ENCODE measurements around the gene SHD. TPM values are rescaled to one million over a fixed set of nuclear protein-coding genes. Genes with fewer than 3 reads are reported as not detected.

Gene SHD
- total RNA-seq, 2 experiments from 2014 or later: not detected

GRCh38 chr19:4260613-4261191, 18.4 kb upstream of the SHD start:
- H3K27ac ChIP-seq (ENCODE audit: low read depth, low read length, poor library complexity, severe bottlenecking): no peak overlapping the region
- H3K4me2 ChIP-seq (ENCODE audit: low read length): no peak overlapping the region
- POLR2A ChIA-PET: interaction anchor here (0.6 kb wide), 2 partner anchors 21 to 71 kb away, joined by 3 to 6 read pairs; no protein-coding TSS in a partner anchor
- no peaks in the 10 kb centered on the region for H3K79me2 ChIP-seq (ENCODE audit: insufficient read depth, low read depth, low read length)
- H3K9me2 ChIP-seq (ENCODE audit: insufficient read depth, low read length): no peaks in the 10 kb centered on the region
- 0 out of 2 replicates have a peak, but pooled peaks cover 5% of the 10 kb centered on the region for H3K9me3 ChIP-seq (ENCODE audit: low read length)
- no peaks in the 10 kb centered on the region for H4K20me1 ChIP-seq (ENCODE audit: insufficient read depth, low read length)
- DNase-seq (ENCODE audit: low spot score): no peak
- TF ChIP-seq EZH2phosphoT487 (IDR thresholded peaks at IDR 0.05; ENCODE audit: borderline replicate concordance, low read depth, low read length): no peak
- TF ChIP-seq CTCF (conservative IDR thresholded peaks at IDR 0.05; ENCODE audit: low read length): no peak
- no peak overlapping the region for H2AFZ ChIP-seq (ENCODE audit: low read length)
- H3K4me1 ChIP-seq (ENCODE audit: insufficient read depth, low read length, poor library complexity, severe bottlenecking): no peaks in the 10 kb centered on the region
- H3K4me3 ChIP-seq (ENCODE audit: low read depth, low read length, poor library complexity, severe bottlenecking): no peak overlapping the region
- H3K36me3 ChIP-seq (ENCODE audit: insufficient read depth, low read length): peaks cover 81% of the 10 kb centered on the region
- intact Hi-C loops (cut with micrococcal nuclease; ENCODE audit: unreplicated experiment): no loop called here
- BruUV-seq (replicated peaks): no TSS peak
- CTCF ChIA-PET (ENCODE audit: unreplicated experiment): no interaction called here

GRCh38 chr19:4264812-4265211, 14.3 kb upstream of the SHD start:
- H3K4me1 ChIP-seq (ENCODE audit: insufficient read depth, low read length, poor library complexity, severe bottlenecking): no peaks in the 10 kb centered on the region
- H4K20me1 ChIP-seq (ENCODE audit: insufficient read depth, low read length): no peaks in the 10 kb centered on the region
- H3K4me2 ChIP-seq (ENCODE audit: low read length): no peak overlapping the region
- TF ChIP-seq CTCF (conservative IDR thresholded peaks at IDR 0.05; ENCODE audit: low read length): no peak
- TF ChIP-seq EZH2phosphoT487 (IDR thresholded peaks at IDR 0.05; ENCODE audit: borderline replicate concordance, low read depth, low read length): no peak
- H3K4me3 ChIP-seq (ENCODE audit: low read depth, low read length, poor library complexity, severe bottlenecking): no peak overlapping the region
- intact Hi-C loops (cut with micrococcal nuclease; ENCODE audit: unreplicated experiment): no loop called here
- ChIA-PET CTCF (ENCODE audit: unreplicated experiment) (no interaction called here), POLR2A (no interaction called here)
- H3K79me2 ChIP-seq (ENCODE audit: insufficient read depth, low read depth, low read length): no peaks in the 10 kb centered on the region
- no TSS peak for BruUV-seq (replicated peaks)
- no peaks in the 10 kb centered on the region for H3K9me3 ChIP-seq (ENCODE audit: low read length)
- H3K36me3 ChIP-seq (ENCODE audit: insufficient read depth, low read length): peaks cover 78% of the 10 kb centered on the region
- no peak for DNase-seq (ENCODE audit: low spot score)
- no peak overlapping the region for H3K27ac ChIP-seq (ENCODE audit: low read depth, low read length, poor library complexity, severe bottlenecking)
- no peaks in the 10 kb centered on the region for H3K9me2 ChIP-seq (ENCODE audit: insufficient read depth, low read length)
- no peak overlapping the region for H2AFZ ChIP-seq (ENCODE audit: low read length)

- Histone ChIP-seq H3K4me1 (ENCODE audit: insufficient read depth, low read length, poor library complexity, severe bottlenecking) (no peaks in the 10 kb centered on the region), H3K4me2 (ENCODE audit: low read length) (no peak overlapping the region), H4K20me1 (ENCODE audit: insufficient read depth, low read length) (no peaks in the 10 kb centered on the region), H3K9me3 (ENCODE audit: low read length) (no peaks in the 10 kb centered on the region), H2AFZ (ENCODE audit: low read length) (no peak overlapping the region), H3K36me3 (ENCODE audit: insufficient read depth, low read length) (peaks cover 75% of the 10 kb centered on the region), H3K79me2 (ENCODE audit: insufficient read depth, low read depth, low read length) (no peaks in the 10 kb centered on the region), H3K4me3 (ENCODE audit: low read depth, low read length, poor library complexity, severe bottlenecking) (no peak overlapping the region), H3K27ac (ENCODE audit: low read depth, low read length, poor library complexity, severe bottlenecking) (no peak overlapping the region), H3K9me2 (ENCODE audit: insufficient read depth, low read length) (no peaks in the 10 kb centered on the region)
- intact Hi-C loops (cut with micrococcal nuclease; ENCODE audit: unreplicated experiment): no loop called here
- ChIA-PET CTCF (ENCODE audit: unreplicated experiment) (interaction anchor here (1.2 kb wide), 1 partner anchor 86 kb away, joined by 8 read pairs; no protein-coding TSS in a partner anchor), POLR2A (interaction anchor here (0.7 to 1.5 kb wide), 4 partner anchors 19 to 260 kb away, joined by 3 to 4 read pairs (median 3); partner anchors contain the start of genes MPND and YJU2)
- DNase-seq (ENCODE audit: low spot score): no peak
- TF ChIP-seq EZH2phosphoT487 (IDR thresholded peaks at IDR 0.05; ENCODE audit: borderline replicate concordance, low read depth, low read length): no peak
- TF ChIP-seq CTCF (conservative IDR thresholded peaks at IDR 0.05; ENCODE audit: low read length): no peak
- no TSS peak for BruUV-seq (replicated peaks)
These were observed 12.6 kb upstream of the SHD start for GRCh38 chr19:4266253-4267000.
